ENCODE measurements around the gene KRTAP9-9. TPM values are rescaled to one million over a fixed set of nuclear protein-coding genes. Genes with fewer than 3 reads are reported as not detected.

The KRTAP9-9 gene
- total RNA-seq, 2 donors from 2014 or later = not detected

DNA sequence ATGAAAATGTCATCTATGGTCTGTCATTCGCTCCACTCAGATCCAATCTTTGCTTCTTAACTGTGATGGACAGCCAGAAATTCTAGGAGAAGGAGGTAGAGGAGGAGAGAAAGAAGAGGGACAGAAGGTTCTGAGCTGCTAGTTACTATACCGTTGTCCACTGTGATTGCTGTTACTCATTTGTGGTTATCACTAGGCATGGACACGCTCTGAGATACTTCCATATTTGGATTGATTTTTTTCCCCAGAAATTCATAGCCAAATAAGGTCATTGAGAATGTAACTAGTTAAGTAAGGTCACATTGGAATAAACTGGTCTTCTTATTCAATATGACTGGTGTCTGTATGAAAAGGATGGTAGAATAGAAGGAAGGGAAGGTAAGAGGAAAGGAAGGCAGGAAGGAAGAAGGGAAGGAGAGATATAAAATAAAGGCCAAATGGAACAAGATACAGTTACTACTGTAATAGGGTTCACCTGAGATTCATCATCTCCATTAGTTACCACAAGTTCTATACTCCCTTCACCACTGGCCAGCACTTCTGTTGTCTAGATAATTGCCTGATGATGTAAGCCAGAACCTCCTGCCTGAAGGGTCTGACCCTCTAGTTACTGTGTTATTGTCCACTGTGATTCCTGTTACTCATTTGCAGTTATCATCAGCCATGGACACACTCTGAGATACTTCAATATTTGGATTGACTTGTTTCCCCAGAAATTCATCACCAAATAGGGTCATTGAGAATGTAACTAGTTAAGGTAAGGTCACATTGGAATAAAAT lies 23.2 kb downstream of the KRTAP9-9 start:
- H3K27ac Mint-ChIP-seq = no peak overlapping the region
- H3K36me3 Mint-ChIP-seq (ENCODE audit: insufficient read depth in 2 of 2) = no peaks in the 10 kb centered on the region
- ATAC-seq (replicated peaks in 1 of 2) (no peak), DNase-seq (no peak)
- peaks cover 15% of the 10 kb centered on the region for H3K27me3 Mint-ChIP-seq (ENCODE audit: low read depth)
- H3K9me3 Mint-ChIP-seq = no peaks in the 10 kb centered on the region
- H3K4me1 Mint-ChIP-seq (ENCODE audit: low read depth) = no peaks in the 10 kb centered on the region
- H3K4me3 Mint-ChIP-seq = no peak overlapping the region

DNA sequence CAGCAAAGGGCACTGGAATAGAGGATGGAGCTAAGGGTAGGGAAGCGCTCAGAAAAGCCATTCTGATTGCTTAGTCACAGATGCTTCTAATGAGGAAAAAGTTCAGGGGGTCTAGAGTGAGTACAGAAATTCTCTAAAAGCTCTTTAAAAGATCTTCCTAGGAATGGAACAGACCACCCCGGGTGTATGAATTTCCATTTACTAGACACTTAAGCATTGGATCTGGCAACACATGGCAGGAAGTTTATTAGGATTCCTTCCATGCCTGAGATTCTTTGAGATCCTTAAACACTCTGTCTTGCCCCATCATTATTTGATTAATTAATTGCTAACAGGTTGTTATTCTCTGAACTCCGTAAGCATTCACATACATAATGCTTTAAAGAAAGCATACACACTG lies 28.9 kb downstream of the KRTAP9-9 start:
- Mint-ChIP-seq H3K27ac (no peak overlapping the region), H3K27me3 (ENCODE audit: low read depth) (no peaks in the 10 kb centered on the region), H3K9me3 (no peaks in the 10 kb centered on the region), H3K4me1 (ENCODE audit: low read depth) (peaks cover 9% of the 10 kb centered on the region), H3K4me3 (no peak overlapping the region), H3K36me3 (ENCODE audit: insufficient read depth in 2 of 2) (no peaks in the 10 kb centered on the region)
- ATAC-seq (replicated peaks in 1 of 2) (no peak), DNase-seq (no peak)

DNA sequence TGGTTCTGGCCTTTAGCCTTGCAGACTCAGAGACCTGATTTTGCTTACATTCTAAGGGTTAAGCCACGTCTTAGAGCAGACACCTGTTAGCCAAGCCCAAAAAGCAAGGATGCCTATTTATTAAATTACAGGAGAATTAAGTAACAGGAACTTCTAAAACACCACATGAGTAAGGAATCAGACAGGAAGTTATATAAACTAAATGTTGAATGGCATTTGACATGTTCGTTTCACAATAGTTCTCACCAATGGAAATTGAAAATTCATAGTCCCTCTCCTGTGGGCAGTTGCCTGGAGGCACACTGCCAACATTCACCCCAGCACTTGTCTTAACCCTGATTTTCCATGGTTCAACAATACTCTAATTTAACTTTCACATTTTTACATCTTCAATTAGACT lies 29.4 kb downstream of the KRTAP9-9 start:
- H3K36me3 Mint-ChIP-seq (ENCODE audit: insufficient read depth in 2 of 2) = no peaks in the 10 kb centered on the region
- ATAC-seq (replicated peaks in 1 of 2) = no peak
- H3K9me3 Mint-ChIP-seq = no peaks in the 10 kb centered on the region
- H3K4me3 Mint-ChIP-seq = no peak overlapping the region
- peaks cover 9% of the 10 kb centered on the region for H3K4me1 Mint-ChIP-seq (ENCODE audit: low read depth)
- no peak overlapping the region for H3K27ac Mint-ChIP-seq
- H3K27me3 Mint-ChIP-seq (ENCODE audit: low read depth) = no peaks in the 10 kb centered on the region
- no peak for DNase-seq

DNA sequence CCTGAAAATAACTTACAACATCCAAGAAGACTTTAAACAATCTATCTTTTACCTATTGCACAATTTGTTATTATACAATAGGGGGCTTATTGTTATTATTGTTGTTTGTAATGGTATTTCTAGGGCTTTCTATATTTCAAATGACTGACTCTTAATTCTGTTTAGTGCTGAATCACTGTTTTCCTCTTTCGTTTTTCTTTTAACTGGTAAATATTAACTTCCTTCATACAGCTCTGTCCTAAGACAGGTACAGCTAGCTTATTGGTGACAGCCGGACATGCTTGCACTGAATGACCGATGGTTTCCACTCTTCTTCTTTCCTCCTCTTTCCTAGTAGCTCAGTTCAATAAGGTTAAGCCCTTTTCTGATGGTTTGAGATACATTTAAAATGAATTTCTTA lies 31.9 kb downstream of the KRTAP9-9 start:
- H3K4me1 Mint-ChIP-seq (ENCODE audit: low read depth) = peaks cover 9% of the 10 kb centered on the region
- DNase-seq (no peak), ATAC-seq (replicated peaks in 1 of 2) (no peak)
- no peaks in the 10 kb centered on the region for H3K27me3 Mint-ChIP-seq (ENCODE audit: low read depth)
- no peak overlapping the region for H3K27ac Mint-ChIP-seq
- no peak overlapping the region for H3K4me3 Mint-ChIP-seq
- no peaks in the 10 kb centered on the region for H3K9me3 Mint-ChIP-seq
- H3K36me3 Mint-ChIP-seq (ENCODE audit: insufficient read depth in 2 of 2) = no peaks in the 10 kb centered on the region

DNA sequence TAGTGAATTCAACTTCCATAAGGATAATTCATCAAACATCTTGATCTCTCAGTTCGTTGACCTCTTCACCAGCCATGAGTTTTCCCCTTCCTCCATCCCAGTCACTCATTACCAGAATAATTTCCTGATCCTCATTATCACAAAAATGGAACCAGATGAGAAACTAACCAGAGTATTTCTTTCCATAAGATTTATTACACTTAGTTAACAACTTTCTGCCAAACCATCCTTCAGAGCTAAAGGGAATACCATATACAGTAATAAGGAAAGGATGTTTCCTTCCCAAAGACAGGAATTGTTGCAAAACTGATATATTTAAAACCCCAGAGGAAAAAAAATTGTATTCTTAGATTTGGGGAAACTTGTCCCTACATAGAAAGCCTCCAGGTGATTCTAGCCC lies 38.8 kb downstream of the KRTAP9-9 start:
- Mint-ChIP-seq H3K27ac (no peak overlapping the region), H3K4me1 (ENCODE audit: low read depth) (no peaks in the 10 kb centered on the region), H3K27me3 (ENCODE audit: low read depth) (no peaks in the 10 kb centered on the region), H3K9me3 (no peaks in the 10 kb centered on the region), H3K36me3 (ENCODE audit: insufficient read depth in 2 of 2) (no peaks in the 10 kb centered on the region), H3K4me3 (no peak overlapping the region)
- ATAC-seq (replicated peaks in 1 of 2) (no peak), DNase-seq (no peak)

DNA sequence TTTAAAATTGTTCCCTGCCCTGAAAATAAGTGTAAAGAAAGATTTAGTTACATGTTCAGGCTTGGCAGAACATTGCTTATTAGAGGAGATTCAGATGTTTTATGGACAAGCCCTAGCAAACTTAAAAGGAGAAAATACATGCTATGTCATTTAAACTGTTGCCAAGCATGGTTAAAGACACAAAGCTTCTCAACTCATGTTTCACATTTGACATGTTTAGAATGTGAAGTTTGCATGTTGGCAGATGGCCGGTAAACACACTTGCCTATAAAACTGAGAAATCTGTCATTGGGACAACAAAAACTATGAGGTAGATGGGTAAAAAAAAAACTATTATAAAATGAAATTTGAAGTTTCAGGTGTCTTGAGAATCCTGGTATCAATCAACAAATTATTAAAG lies 41.7 kb downstream of the KRTAP9-9 start:
- no peak for DNase-seq
- no peaks in the 10 kb centered on the region for H3K27me3 Mint-ChIP-seq (ENCODE audit: low read depth)
- no peak overlapping the region for H3K4me3 Mint-ChIP-seq
- H3K4me1 Mint-ChIP-seq (ENCODE audit: low read depth) = no peaks in the 10 kb centered on the region
- ATAC-seq (replicated peaks in 1 of 2) = no peak
- no peak overlapping the region for H3K27ac Mint-ChIP-seq
- H3K36me3 Mint-ChIP-seq (ENCODE audit: insufficient read depth in 2 of 2) = no peaks in the 10 kb centered on the region
- no peaks in the 10 kb centered on the region for H3K9me3 Mint-ChIP-seq

DNA sequence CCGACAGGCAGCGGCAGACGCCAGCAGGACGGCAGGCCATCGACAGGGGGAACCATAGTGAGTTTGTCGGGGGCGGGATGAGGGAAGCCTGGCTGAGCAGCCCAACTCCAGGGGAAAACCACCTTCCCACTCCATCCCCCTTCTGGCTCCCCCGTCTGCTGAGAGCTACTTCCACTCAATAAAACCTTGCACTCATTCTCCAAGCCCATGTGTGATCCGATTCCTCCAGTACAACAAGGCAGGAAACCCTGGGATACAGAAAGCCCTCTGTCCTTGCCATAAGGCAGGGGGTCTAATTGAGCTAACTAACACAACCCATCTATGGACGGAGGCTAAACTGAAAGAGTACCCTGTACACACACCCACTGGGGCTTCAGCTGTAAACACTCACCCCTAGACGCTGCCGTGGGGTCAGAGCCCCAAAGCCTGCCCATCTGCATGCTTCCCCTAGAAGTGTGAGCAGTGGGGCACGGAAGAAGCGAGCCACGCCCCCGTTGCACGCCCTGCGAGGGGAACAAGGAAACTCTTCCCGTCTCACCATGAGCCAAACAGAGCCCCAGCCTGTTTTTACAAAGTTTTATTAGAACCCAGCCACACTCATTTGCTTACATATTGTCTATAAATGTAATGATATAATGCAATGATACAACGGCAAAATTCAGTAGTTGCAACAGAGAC lies 43.4 kb downstream of the KRTAP9-9 start:
- no peaks in the 10 kb centered on the region for H3K4me1 Mint-ChIP-seq (ENCODE audit: low read depth)
- no peak for DNase-seq
- H3K27ac Mint-ChIP-seq = no peak overlapping the region
- no peaks in the 10 kb centered on the region for H3K27me3 Mint-ChIP-seq (ENCODE audit: low read depth)
- no peak overlapping the region for H3K4me3 Mint-ChIP-seq
- H3K9me3 Mint-ChIP-seq = no peaks in the 10 kb centered on the region
- H3K36me3 Mint-ChIP-seq (ENCODE audit: insufficient read depth in 2 of 2) = no peaks in the 10 kb centered on the region
- ATAC-seq (replicated peaks in 1 of 2) = no peak

DNA sequence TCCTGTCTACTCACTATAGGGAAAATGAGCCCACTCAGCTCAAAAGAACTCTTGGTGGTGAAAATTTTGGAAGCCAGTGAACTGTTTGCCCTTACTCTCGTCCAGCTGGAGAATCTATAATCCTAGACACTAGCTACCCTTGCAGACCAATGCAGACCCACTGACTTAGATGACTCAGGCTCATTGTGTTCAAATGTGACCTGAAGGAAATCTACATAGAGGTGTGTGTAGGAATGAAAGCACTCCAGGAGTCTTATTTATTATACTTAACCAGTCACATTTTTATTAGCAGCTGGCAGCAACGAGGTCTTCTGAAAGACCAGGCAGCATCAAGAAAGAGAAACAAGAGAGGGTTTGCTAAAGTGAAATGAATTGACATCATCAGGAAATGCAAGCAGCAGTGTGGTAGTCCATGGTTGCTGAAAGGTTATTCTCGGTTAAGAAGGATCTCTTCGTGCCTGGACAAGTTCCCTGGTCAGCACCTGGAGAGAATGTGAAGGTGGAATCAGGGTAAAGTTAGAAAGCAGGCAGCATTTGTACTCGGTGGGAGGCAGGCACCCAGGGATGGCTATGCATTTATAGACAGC lies 46.1 kb downstream of the KRTAP9-9 start:
- Mint-ChIP-seq H3K9me3 (no peaks in the 10 kb centered on the region), H3K36me3 (ENCODE audit: insufficient read depth in 2 of 2) (no peaks in the 10 kb centered on the region), H3K27me3 (ENCODE audit: low read depth) (no peaks in the 10 kb centered on the region), H3K27ac (no peak overlapping the region), H3K4me3 (no peak overlapping the region), H3K4me1 (ENCODE audit: low read depth) (no peaks in the 10 kb centered on the region)
- DNase-seq (no peak), ATAC-seq (replicated peaks in 1 of 2) (no peak)

DNA sequence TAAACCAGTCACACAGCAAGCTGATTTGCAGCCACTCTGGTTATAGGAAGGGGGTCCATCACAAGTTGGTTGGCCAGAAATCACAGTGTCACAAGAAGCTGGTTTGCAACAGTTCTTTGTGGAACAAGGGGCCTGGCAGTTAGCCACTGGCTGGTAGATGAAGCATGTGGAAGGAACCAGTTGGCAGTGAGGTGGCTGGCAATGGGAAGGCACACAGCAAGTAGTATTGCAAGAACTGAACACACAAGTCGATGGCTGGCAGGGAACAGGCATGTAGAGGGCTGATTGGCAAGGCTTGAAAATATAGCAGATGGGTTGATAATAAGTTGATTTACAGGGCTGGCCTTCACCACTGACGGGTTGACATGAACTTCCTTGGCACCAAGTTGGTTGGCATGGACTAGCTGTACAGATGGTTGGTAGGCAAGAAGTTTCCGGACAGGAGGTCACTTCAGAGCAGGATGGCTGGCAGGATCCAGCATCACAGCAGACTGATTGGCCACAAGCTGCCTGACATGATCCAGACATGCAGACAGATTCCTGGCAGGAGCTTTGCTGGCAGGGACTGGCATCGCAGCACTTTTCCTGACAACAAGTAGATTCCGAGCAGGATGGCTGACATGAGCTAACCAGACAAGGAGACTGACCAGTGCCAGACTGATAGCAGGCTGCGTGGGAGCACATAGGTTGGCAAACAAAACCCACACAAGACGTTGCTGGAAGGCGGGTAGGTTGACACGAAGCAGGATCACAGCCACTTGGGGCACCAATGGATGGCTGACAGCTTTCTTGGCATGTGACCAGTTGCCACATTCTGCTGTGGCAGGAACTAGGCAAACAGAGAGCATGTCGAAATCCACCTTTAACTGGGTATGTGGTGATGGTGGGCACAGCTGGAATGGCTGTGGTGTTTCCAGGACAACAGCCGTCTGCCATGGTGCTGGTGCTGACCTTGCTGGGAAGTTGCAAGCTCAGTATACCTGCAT lies 47.0 kb downstream of the KRTAP9-9 start, which contains the start of gene KRTAP29-1:
KRTAP29-1 (minus strand) TSS at position 936 of the 986 bp plus-strand sequence; CDS start at position 936, 0 bp downstream.
- Mint-ChIP-seq H3K4me1 (ENCODE audit: low read depth) (peaks cover 8% of the 10 kb centered on the region), H3K27me3 (ENCODE audit: low read depth) (no peaks in the 10 kb centered on the region), H3K27ac (no peak within 1 kb of the TSS), H3K9me3 (no peaks in the 10 kb centered on the region), H3K36me3 (ENCODE audit: insufficient read depth in 2 of 2) (no peaks in the 10 kb centered on the region), H3K4me3 (no peak within 1 kb of the TSS)
- DNase-seq = no peak
- no peak for ATAC-seq (replicated peaks in 1 of 2)

DNA sequence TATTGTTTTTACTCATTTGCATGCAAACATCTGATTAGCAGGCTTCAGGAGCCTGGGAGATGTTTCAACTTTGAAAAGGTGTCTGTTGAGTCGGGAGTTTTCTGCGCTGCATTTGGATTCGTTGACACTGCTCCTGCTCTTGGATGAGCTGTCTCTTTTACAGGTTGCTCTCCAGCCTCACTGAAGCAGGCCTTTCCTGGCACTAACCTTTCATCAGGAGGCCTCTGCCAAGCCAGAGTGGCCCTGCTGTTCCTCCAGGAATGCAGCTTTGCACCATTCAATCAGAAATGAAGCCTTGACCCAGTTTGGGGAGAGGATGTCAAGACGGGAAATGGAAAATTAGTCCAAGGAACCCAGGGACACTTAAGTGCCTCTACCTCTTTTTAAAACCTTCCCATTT lies 47.8 kb downstream of the KRTAP9-9 start:
- peaks cover 15% of the 10 kb centered on the region for H3K4me1 Mint-ChIP-seq (ENCODE audit: low read depth)

DNA sequence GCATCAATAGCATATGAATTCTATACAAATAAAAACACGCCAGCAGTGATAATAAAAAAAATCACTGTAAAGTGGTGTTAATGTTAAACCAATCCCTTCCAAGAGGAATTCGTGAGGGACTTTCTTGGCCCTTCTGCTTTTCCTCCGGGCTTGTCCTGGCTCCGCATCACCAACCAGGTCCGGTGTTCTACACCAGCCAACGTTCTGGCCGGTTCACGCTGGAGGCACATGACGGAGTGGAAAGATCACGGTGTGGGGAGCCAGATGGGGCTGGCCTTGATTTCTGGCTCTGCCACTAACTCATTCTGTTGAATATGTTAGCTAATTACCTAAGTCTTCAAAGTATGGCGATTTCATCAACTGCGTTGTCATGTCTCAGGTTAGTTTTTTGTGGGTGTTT lies 48.9 kb downstream of the KRTAP9-9 start:
- Mint-ChIP-seq H3K4me3 (no peak overlapping the region), H3K27ac (no peak overlapping the region), H3K4me1 (ENCODE audit: low read depth) (peaks cover 26% of the 10 kb centered on the region), H3K36me3 (ENCODE audit: insufficient read depth in 2 of 2) (no peaks in the 10 kb centered on the region), H3K9me3 (no peaks in the 10 kb centered on the region), H3K27me3 (ENCODE audit: low read depth) (no peaks in the 10 kb centered on the region)
- ATAC-seq (replicated peaks in 1 of 2) (no peak), DNase-seq (no peak)

More for the DNA sequence above, 47.8 kb downstream of the KRTAP9-9 start:
- Mint-ChIP-seq H3K27ac (no peak overlapping the region), H3K36me3 (ENCODE audit: insufficient read depth in 2 of 2) (no peaks in the 10 kb centered on the region), H3K9me3 (no peaks in the 10 kb centered on the region), H3K27me3 (ENCODE audit: low read depth) (no peaks in the 10 kb centered on the region), H3K4me3 (no peak overlapping the region)
- no peak for DNase-seq
- no peak for ATAC-seq (replicated peaks in 1 of 2)

All from activated T-cell treated with anti-CD3 and anti-CD28 coated beads, Interleukin-2, amount 50 U/mL, for 72 hours (primary cell).